Activated T-cell treated with anti-CD3 and anti-CD28 coated beads, Interleukin-2, amount 50 U/mL, for 1 hour (primary cell): ENCODE results near the gene SCN1B.
"Not testable (repeated sequence)": the region's sequence is repeated elsewhere in the genome, so short reads cannot be mapped to it uniquely, and the experiment has no call there.

Experiments used
- DNase-seq: peaks from one replicate; pipeline ENCODE4 v3.0.0-alpha.2; 2020

Gene SCN1B

DNA sequence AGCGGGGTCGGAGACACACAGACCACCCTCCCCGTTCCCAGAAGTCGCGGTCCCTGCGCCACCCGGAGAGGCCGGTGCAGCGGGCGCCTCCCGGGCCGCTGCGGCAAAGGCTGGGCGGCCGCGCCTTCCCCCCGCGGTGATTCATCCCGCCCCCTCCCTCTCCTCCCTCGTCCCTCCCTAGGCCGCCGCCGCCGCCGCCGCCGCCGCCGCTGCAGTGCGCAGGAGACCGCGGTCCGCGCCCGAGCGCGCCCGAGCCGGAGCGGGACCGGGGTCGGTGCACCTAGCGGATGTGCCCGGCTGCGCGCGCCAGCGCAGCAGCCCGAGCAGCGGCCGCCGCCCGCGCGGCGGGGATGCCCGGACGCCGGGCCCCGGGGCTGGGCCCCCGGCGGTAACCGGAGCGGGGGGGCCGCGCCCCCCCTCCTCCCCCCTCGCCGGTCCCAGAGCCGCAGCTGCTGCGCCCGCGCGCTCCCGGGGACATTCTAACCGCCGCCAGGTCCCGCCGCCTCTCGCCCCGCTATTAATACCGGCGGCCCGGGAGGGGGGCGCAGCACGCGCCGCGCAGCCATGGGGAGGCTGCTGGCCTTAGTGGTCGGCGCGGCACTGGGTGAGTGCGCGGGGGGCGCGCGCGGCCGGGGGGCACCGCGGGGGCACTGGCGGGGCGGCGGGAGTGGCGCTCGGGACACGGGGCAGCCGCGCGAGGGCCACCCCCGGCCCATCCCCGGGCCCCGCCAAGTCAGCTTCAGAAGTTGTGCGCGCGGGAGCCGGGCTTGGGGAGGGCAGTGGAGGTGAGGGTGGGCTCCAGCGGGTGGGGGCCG lies at the start of gene SCN1B:
TSS of gene SCN1B (plus strand) at position 214 of the 815 bp plus-strand sequence. CDS start at position 565, 351 bp downstream.
- peak; percentile 72 for DNase-seq

DNA sequence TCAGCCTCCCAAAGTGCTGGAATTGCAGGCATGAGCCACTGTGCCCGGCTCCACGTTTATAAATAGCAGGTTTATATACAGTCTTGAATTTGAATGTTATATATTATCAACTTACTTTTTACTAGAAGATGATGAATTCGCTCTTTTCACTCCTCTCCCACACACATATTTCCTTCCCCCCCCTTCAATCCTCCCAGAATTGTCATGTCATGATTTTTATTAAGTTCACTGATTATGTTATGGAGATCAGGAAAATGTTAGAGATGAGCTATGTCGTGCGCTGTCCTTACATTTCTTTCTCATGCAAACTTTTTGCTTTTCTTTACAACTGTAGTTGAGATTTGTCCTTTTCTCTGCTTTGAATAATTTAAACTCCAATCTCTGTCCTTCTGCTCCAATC lies 48.0 kb upstream of the SCN1B start:
- DNase-seq, result no peak

DNA sequence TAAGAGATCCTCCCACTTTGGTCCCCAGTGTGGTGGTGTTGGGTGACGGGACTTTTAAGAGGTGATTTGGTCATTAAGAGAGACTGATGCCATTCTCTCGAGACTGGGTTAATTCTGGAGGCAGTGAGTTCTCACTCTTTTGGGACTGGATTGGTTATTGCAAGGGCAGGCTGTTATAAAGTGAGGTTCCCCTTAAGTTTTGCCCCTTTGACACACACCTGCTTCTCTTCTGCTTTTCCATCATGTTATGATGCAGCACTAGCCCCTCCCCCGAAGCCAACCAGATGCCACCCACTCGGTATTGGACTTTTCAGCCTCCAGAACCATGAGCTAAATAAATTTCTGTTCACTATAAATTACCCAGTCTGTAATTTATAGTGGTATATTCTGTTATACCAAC lies 46.5 kb upstream of the SCN1B start:
- DNase-seq, result no peak

DNA sequence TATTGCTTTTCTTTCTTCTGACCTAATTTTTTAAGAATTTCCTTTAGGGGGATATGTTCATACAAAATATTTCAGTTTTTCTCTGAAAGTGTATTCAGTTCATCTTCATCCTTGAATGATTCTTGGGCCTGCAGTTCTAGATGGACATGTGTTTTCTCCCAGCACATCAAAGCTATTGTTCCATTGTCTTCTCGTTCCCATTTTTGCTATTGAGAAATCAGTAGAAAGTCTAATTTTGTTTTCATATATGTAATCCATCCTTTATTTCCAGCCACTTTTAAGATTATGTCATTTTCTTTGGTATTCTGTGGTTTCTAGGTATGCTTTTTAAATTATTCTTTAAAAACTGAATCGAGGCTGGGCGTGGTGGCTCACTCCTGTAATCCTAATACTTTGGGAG lies 46.0 kb upstream of the SCN1B start:
- DNase-seq, result no peak

DNA sequence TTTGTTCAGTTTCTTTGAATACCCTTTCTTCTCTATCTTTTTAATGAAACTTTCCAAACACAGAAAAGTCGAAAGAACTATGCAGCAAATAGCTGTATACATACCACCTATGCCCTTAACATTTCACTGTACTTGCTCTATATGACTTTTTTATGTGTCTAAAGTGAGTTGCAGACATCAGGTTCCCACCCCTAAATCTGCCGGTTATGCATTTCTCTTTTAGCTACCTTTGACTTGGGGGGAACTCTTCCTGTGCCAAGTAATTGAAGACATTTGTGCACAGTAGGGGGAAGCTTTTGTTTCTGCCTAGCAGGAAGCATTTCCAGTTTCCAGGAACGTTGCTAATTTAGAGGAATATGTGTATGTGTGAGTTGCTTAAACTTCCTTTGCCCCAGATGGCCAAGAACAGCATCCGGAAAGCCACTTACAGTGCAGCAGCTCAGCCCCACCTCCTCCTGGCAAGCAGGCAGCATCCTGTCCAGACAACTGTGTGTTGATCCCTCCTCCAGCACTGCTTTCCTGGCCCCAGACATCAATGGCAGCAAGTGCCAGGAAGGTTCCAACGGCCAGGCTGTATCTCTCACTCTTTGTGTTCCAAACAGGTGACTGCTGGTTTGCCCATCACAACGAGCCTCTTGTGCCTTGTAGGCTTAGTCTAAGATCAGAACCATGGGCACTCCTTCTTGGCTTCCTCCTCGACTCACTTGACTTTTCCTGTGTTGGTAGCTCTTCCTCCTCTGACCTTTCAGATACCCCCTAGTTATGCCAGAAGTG lies 44.8 kb upstream of the SCN1B start:
- peak; percentile 40 for DNase-seq

DNA sequence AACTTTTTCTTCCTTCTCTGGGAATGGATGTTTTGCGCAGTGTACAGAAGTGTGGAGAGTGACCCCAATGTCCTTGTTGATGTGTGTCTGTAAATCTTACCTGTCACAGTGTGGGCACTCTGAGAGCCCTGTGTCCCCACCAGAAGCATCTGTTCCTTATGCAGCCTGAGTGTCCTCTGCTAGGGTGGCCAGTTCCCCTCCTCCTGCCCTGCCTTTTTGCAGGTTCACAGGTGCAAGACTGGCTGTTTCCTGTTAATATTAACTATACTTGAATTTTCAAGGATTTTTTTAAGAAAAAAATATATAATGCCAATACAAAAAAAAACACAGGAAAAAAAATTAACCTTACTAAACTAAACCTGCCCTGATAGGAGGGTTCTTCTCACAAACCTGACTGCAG lies 42.2 kb upstream of the SCN1B start:
- DNase-seq, result no peak

DNA sequence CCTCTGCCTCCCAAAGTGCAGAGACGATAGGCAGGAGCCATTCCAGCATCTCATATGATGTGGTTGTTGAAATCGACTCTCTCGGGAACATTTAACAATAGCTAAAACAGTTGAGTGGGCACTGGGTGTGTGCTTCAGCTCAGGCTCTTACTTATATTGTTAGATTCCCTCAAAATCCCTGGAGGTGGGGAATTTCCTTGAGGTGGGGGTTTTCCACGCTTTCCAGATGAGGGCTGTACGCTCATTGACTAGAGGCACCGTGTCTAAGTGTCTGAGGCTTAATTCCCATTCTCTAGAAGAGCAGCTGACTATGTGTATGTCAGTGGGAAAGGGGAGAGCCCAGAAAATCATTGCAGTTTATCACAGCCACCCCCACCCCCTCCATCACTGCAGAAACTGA lies 41.0 kb upstream of the SCN1B start:
- DNase-seq, result no peak

DNA sequence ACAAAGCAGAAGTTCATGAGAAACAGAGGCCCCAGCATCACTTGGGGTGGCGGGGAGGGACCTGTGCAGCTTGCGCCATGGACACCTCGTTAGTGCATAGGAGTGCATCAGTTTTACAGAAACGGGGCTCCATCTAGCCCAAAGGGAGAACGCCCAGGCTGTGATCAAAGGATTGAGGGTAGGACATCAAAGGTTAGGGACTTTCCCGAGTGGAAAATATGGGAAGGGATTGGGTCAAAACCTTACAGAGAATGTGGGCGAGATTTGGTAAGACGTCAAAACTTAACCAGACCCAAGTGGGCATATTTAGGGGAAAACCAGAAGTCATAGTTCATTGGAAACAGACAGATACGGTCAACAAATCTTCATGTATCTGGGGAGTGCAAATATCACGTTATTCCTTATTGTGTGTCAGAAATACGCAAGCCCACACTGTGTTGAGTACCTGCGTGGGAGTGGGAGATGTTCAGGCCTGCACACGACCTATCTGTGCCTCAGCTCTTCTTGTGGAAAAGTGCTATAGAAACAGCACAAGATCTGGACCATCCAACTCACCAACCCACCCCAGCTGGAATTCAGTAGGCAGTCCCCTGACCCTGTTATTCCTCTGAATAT lies 39.6 kb upstream of the SCN1B start:
- DNase-seq, result no peak

DNA sequence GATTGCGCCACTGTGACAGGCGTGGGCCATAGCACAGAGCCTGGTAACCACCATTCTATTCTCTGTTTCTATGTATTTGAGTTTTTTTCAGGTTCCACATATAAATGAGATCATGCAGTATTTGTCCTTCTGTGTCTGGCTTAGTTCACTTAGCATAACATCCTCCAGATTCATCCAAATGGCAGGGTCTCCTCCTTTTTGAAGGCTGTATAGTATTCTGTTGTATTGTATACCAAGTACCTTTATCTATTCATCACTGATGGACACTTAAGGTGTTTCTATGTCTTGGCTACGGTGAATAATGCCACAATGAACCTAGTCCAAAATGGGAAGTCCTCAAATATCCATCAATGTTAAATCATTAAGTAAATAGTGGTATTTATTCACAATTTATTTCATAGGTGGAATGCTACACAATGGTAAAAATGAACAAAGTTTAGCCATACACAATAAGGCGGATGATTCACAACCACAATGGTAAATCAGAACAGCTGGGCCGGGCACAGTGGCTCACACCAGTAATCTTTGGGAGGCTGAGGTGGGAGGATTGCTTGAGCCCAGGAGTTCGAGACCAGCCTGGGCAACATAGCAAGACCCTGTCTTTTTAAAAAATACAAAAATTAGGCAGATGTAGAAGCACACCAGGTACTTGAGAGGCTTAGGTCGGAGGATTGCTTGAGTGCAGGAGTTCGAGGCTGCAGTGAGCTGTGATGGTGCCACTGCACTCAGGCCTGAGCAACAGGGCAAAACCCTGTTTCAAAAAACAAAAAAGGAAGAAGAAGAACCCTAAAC lies 38.5 kb upstream of the SCN1B start:
- no peak for DNase-seq

DNA sequence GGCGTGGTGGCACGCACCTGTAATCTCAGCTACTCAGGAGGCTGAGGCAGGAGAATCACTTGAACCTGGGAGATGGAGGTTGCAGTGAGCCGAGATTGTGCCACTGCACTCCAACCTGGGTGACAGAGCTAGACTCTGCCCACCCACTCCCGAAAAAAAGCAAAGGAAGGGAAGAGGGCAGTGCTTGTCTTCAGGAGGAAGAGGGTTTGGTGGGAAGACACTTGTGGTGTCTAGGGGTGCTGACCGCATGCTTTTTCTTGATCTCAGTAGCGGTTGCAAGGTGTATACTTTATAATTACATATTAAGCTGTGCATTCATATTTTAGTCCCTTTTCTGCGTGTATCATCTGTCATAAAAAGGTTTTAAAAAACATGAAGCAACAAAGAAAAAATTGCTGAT lies 37.7 kb upstream of the SCN1B start:
- not testable (repeated sequence) for DNase-seq

DNA sequence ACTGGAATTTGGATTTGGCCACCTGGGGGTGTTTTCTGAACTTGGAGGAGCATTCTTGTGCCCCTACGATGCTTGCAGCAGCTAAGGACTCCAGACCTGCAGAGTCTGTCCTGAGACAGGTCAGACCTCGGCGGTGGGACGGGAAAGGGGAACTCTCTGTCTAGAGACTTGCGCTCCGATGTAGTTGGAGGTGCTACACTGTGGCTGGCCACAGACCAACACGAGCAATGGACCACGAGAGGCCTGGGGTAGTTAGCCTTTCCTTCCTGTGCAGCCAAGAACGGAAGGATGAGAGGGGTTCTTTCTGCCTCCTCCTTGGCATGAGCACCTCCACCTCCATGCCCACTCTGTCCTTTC lies 36.0 kb upstream of the SCN1B start:
- DNase-seq, result no peak

DNA sequence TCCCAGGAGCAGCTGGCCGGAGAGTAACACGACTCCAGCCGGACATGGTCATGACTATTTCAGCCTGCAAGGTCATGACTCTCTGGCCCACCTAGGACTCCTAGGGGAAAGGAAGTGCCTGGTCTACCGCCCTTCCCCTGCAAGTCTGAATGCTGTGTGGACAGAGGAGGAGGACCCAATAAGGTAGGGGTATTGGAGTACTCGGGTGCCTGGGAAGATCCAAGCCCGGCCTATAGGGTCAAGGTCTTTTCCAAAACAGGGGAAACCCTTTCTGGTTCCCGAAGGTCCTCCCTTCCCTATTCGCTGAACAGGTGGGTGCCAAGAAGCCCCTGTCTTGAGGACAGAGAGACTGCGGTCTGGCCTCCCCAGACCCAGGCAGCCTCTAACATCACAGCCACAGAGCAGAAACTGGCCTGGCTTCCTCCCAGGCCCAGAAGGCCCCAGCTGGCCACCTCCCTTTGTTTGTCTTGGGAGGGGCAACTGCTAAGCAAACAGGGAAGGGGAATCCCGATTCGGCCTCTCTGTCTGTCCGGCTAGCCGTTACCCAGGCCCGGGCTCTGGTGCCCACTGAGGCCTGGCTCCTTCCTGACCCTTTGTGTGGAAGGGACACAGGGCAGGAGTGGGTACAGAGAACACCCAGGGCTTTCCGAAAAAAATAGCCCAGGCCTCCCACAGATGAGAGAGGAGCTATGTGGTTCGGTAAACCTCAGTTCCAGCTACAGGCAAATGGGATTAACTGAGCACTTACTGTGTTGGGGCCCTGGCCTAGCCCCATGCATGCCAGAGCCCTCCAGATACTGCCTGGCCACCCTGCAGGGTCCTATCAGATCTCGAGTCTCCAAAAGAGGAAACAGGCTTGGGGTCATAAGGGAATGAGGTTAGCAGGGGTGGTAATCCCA lies 35.4 kb upstream of the SCN1B start:
- DNase-seq, result no peak

DNA sequence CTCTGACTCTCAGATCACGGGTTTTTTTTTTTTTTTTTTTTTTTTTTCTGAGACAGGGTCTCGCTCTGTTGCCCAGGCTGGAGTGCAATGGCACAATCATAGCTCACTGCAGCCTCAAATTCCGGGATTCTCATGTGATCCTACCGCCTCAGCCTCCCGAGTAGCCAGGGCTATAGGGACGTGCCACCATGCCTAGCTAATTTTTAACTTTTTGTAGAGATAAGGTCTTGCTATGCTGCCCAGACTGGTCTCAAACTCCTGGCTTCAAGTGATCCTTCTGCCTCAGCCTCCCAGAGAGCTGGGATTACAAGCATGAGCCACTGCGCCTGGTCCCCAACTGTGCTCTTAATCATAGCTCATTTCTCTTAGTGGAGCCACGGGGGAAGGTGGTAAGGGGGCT lies 34.7 kb upstream of the SCN1B start:
- DNase-seq, result no peak

DNA sequence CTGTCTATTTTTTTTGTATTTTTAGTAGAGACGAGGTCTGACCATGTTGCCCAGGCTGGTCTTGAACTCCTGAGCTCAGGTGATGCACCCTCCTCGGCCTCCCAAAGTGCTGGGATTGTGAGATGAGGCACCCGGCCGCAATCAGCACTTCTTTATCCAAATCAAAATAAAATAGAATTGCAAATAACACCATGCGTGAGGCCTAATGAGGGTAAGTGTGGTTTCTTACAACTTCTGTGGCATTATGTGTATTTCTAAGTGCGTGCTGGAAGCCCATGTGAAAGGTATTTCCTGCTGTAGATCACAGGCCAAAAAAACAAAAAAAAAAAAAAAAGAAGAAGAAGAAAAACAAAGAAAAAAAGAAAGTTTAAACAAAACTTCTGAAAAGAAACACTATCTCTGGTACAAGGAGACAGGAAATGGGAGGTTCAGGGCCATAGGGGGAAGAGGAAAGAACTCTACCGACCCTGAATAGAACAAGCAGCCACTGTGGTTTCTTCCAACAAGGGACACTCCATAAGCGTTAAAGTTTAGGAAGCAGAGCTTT lies 33.1 kb upstream of the SCN1B start:
- DNase-seq, result peak; percentile 41

DNA sequence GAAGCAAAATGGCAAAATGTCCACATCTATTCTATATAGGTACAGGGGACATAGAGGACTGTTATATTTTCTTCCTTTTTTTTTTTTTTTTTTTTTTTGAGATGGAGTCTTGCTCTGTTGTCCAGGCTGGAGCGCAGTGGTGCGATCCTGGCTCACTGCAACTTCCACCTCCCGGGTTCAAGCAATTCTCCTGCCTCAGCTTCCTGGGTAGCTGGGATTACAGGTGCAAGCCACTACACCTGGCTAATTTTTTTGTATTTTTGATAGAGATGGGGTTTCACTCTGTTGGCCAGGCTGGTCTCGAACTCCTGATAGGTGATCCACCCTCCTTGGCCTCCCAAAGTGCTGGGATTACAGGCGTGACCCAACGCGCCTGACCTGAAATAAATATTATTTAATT lies 32.0 kb upstream of the SCN1B start:
- DNase-seq, result not testable (repeated sequence)

DNA sequence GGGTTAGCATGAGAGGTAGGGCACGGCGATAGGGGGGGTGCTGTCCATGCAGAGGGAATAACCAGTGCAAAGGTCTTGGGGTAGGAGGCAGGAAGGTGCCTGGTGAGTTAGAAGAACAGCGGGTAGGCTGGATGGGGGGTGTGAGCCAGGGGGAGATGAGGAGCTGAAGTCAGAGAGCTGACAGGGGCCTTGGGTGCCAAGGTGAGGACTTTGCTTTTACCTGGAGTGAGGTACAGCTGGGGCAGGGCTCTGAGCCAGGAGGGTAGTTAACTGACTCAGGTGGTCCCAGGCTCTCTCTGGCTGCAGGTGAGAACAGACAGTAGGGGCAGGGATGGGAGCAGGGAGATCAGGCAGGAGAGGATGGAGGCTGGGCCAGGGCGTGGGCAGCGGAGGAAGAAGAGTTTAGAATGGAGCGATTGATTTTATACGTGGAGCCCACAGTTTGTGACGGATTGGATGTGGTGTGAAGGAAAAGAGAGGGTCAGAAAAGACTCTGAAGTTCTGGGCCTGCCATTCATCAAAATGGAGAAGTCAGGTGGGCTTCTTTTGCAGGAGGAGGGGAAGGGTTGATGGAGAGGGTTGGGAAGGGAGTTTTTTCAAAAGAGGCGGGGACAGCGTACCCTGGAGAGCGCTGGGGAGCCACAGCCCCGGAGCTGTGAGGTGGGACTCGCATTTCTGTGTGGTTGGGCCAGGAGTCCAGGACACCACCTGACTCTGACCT lies 31.3 kb upstream of the SCN1B start:
- no peak for DNase-seq

DNA sequence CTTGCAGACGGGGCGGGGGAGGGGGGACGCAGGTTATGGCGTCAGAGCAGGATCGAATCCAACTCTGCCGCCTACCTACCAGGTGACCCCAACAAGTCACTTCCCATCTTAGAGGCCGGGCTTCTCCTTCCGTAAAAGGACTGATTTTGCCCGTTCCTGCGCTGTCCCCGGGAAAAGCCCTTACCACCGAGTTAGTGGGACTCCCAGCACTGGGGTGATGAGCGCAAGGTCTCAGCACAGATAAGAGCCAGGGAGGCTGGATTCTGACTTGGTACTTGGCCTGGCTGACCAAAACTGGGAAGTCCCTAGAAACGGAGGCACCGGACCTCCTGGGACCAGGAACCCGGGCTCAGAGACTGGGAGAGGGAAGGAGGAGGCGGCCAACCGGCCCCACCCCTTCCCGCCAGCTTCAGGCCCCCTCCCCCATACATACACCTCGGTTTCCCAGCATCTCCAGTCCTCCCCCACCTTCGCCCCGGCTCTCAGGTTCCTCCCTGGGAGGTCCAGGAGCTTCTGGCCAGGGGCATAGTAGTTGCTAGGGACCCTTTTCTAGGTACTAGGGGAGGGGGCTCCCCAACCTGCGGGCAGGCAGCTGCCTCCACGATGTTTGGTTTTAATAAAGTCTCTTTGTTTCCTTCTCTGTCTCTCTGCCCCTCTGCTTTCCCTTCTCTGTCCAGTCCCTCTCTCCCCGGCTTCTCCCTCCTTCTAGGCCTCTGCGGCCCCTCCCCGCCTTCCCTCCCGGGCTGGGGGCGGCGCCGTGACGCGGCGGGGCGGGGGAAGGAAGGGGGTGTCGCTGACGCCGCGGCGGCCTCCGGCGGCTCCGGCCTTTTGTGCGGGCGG lies 30.6 kb upstream of the SCN1B start, which contains the start of gene GRAMD1A:
TSS of gene GRAMD1A (plus strand) at position 826 of the 840 bp plus-strand sequence. CDS start 156 bp downstream, outside the sequence.
- DNase-seq, result peak; percentile 82

DNA sequence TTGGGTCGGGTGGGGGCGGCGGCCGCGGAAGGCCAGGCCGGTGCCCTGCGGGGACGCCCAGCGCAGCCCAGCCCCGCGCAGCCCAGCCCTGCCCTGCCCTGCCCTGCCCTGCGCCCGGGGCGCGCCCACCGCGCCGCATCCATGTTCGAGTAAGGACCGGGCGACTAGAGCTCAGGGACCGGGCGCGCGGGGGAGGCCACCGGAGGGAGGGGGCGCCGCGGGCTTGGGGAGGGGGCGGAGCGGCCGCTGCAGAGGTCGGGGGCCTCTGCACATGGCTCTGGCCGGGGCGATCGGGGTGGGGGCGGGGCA lies 30.0 kb upstream of the SCN1B start:
- DNase-seq, result no peak

DNA sequence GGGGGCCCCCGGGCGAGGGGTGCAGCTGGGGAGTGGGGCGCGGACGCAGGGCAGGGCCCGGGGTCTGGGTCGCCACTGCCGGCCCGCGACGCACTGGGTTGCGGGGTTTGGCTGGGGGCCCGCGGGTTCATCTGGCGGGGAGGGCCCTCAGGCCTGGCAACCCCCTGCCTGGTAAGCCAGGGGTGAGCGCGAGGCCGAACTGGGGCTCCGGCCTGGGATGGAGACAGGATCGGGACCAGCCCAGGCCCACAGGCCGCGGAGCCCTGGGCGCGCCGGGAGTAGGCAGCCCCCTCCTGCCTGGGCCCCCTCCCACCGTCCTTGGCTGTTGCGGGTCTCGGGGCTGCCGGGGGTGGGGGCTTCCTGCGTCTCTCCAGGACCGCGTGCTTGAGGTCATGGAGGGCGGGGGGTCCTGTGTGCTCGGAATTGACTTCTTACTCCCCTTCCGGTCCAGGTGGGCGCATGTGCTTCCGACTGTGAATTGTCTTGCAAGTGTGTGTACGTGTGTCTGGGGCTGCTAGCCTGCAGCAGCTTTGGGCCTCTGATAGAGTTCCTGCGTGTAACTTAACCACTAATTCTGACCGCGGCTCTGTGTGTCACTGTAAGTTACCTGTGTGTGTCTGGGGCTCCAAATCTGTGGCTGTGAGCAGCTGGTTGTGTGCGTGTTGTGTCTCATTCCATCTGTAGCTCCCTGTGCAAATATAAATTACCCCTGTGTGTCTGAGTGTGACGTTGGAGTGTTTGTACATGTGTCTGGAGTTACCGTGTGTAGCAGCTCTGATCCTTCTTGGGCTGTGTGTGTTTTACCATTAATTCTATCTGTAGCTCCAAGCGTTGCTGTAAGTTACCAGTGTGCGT lies 29.4 kb upstream of the SCN1B start:
- peak; percentile 63 for DNase-seq
